HG03354 (cell line): ENCODE results near the gene PPP1R17.

Experiments used
- ATAC-seq: cut with Tn5 transposase; IDR thresholded peaks from one replicate; pipeline ENCODE4 v1.9.1; 2021; ENCODE audit warnings: mild to moderate bottlenecking; ENCODE audit not compliant: unreplicated experiment, poor library complexity, severe bottlenecking

The PPP1R17 gene

GRCh38 chr7:31687024-31687748 lies at the start of gene PPP1R17:
Gene PPP1R17, plus strand, starts transcription at chr7:31687215. Its CDS starts 5,227 bp downstream, at chr7:31692442.
- no peak for ATAC-seq

- no peak for ATAC-seq
Observed at GRCh38 chr7:31640381-31640780, 46.6 kb upstream of the PPP1R17 start.

GRCh38 chr7:31642681-31643115 lies 44.3 kb upstream of the PPP1R17 start:
- ATAC-seq = no peak

GRCh38 chr7:31646942-31647341 lies 40.1 kb upstream of the PPP1R17 start:
- ATAC-seq = no peak

- no peak for ATAC-seq
Observed at GRCh38 chr7:31647511-31647910, 39.5 kb upstream of the PPP1R17 start.

- no peak for ATAC-seq
Observed at GRCh38 chr7:31648288-31648687, 38.7 kb upstream of the PPP1R17 start.

GRCh38 chr7:31648880-31649279 lies 38.1 kb upstream of the PPP1R17 start:
- ATAC-seq = no peak

GRCh38 chr7:31651234-31652062 lies 35.6 kb upstream of the PPP1R17 start:
- no peak for ATAC-seq

- no peak for ATAC-seq
Observed at GRCh38 chr7:31652063-31652326, 35.0 kb upstream of the PPP1R17 start.

- ATAC-seq = no peak
Observed at GRCh38 chr7:31663072-31663471, 23.9 kb upstream of the PPP1R17 start.

- ATAC-seq = no peak
Observed at GRCh38 chr7:31664890-31665289, 22.1 kb upstream of the PPP1R17 start.

- ATAC-seq = no peak
Observed at GRCh38 chr7:31665546-31665945, 21.5 kb upstream of the PPP1R17 start.

GRCh38 chr7:31669461-31669860 lies 17.6 kb upstream of the PPP1R17 start:
- no peak for ATAC-seq

GRCh38 chr7:31679574-31680305 lies 7.3 kb upstream of the PPP1R17 start:
- ATAC-seq = no peak

- no peak for ATAC-seq
Observed at GRCh38 chr7:31683445-31684225, 3.4 kb upstream of the PPP1R17 start.

- peak; percentile 91 for ATAC-seq
Observed at GRCh38 chr7:31688372-31688771, 1.4 kb downstream of the PPP1R17 start.

GRCh38 chr7:31688996-31689395 lies 2.0 kb downstream of the PPP1R17 start:
- no peak for ATAC-seq

GRCh38 chr7:31690935-31691334 lies 3.9 kb downstream of the PPP1R17 start:
- no peak for ATAC-seq

GRCh38 chr7:31692451-31692850 lies 5.4 kb downstream of the PPP1R17 start:
- ATAC-seq = no peak

GRCh38 chr7:31692871-31693270 lies 5.9 kb downstream of the PPP1R17 start:
- no peak for ATAC-seq
